Keratinocyte (primary cell): ENCODE measurements around the gene MGAT4A. TPM values are rescaled to one million over a fixed set of nuclear protein-coding genes. Genes with fewer than 3 reads are reported as not detected.

Experiments
- DNase-seq: peaks from one replicate; pipeline ENCODE4 v3.0.0-alpha.2; 2011; ENCODE audit warnings: low read depth, missing footprints, low spot score
- FAIRE-seq: peaks from 2 replicates; lab custom pipeline; 2011; peaks lifted over from hg19 to GRCh38; lab: Jason Lieb, UNC
- H2AFZ ChIP-seq: 2 replicates; pipeline ENCODE4 v1.6.0; 2012; ENCODE audit warnings: low read length, control low read depth, inconsistent platforms; ENCODE audit not compliant: control insufficient read depth
- H3K27ac ChIP-seq: 2 replicates; pipeline ENCODE4 v1.5.1; 2011; ENCODE audit warnings: low read length; ENCODE audit not compliant: control insufficient read depth, insufficient read depth
- H3K27me3 ChIP-seq: 3 replicates; pipeline ENCODE4 v1.6.0; 2011; ENCODE audit warnings: low read length; ENCODE audit not compliant: control insufficient read depth, insufficient read depth; ENCODE audit errors: extremely low read depth
- H3K36me3 ChIP-seq, 2 experiments: 2 replicates in 1 of 2; 3 replicates in 1 of 2; pipeline ENCODE4 v1.5.1; 2011; ENCODE audit warnings: low read length in 2 of 2, mild to moderate bottlenecking in 1 of 2; ENCODE audit not compliant: control insufficient read depth in 2 of 2, insufficient read depth in 2 of 2; ENCODE audit errors: extremely low read depth in 1 of 2
- H3K4me1 ChIP-seq: 3 replicates; pipeline ENCODE4 v1.5.1; 2011; ENCODE audit warnings: low read length; ENCODE audit not compliant: control insufficient read depth, insufficient read depth; ENCODE audit errors: extremely low read depth
- H3K4me2 ChIP-seq: 3 replicates; pipeline ENCODE4 v1.6.0; 2011; ENCODE audit warnings: low read depth, low read length; ENCODE audit not compliant: control insufficient read depth, insufficient read depth; ENCODE audit errors: extremely low read depth
- H3K4me3 ChIP-seq, 3 experiments: fragments of 200-600 bp in 1 of 3; sonication (generic) in 1 of 3; 2 replicates in 2 of 3; 3 replicates in 1 of 3; pipeline ENCODE4 v1.5.1; 2011 to 2016; ENCODE audit warnings: low read length in 3 of 3, mild to moderate bottlenecking in 3 of 3, control low read depth in 2 of 3, inconsistent platforms in 1 of 3, low read depth in 1 of 3, mixed read lengths in 1 of 3, mixed run types in 1 of 3, moderate library complexity in 1 of 3; ENCODE audit not compliant: control insufficient read depth in 2 of 3, insufficient read depth in 2 of 3; ENCODE audit errors: extremely low read depth in 1 of 3
- H3K79me2 ChIP-seq: 2 replicates; pipeline ENCODE4 v1.6.0; 2012; ENCODE audit warnings: low read length; ENCODE audit not compliant: control insufficient read depth, insufficient read depth
- H3K9ac ChIP-seq: 3 replicates; pipeline ENCODE4 v1.6.0; 2011; ENCODE audit warnings: low read length; ENCODE audit not compliant: control insufficient read depth, insufficient read depth; ENCODE audit errors: extremely low read depth
- H3K9me1 ChIP-seq: 3 replicates; pipeline ENCODE4 v1.6.0; 2011; ENCODE audit warnings: low read length; ENCODE audit not compliant: control insufficient read depth, insufficient read depth; ENCODE audit errors: extremely low read depth
- H3K9me3 ChIP-seq: 2 replicates; pipeline ENCODE4 v1.5.1; 2012; ENCODE audit warnings: low read depth, low read length; ENCODE audit not compliant: control insufficient read depth
- H4K20me1 ChIP-seq: 3 replicates; pipeline ENCODE4 v1.6.0; 2011; ENCODE audit warnings: low read length; ENCODE audit not compliant: control insufficient read depth, insufficient read depth; ENCODE audit errors: extremely low read depth
- CTCF ChIP-seq, 3 experiments: IDR thresholded peaks in 1 of 3; conservative IDR thresholded peaks in 1 of 3; optimal IDR thresholded peaks in 1 of 3; 2 replicates in 2 of 3; 3 replicates in 1 of 3; pipeline versions ENCODE3 to v1.5.1; 2011; ENCODE audit warnings: low read length in 3 of 3, mild to moderate bottlenecking in 3 of 3, moderate library complexity in 2 of 3, control low read depth in 1 of 3, inconsistent platforms in 1 of 3; ENCODE audit not compliant: insufficient read depth in 2 of 3; ENCODE audit errors: extremely low read depth in 1 of 3
- EZH2 ChIP-seq: IDR thresholded peaks from one replicate; pipeline ENCODE4 v1.6.1; 2012; ENCODE audit warnings: inconsistent platforms, mild to moderate bottlenecking, low read length, moderate library complexity
- dilution Hi-C: fragments of 300-500 bp; cut with MboI; formaldehyde crosslinking; loops from one replicate; pipeline ENCODE4 v1.7.0; 2020; ENCODE audit warnings: low sequenced_read_pairs; ENCODE audit not compliant: extremely low pct_ligation_motif_present
- polyA plus RNA-seq, 5 experiments: library from polyadenylated mRNA; depleted of rRNA in 3 of 5; stranded (reverse) in 3 of 5; stranded (forward) in 1 of 5; unstranded in 1 of 5; fragments of >200 nt; gene quantifications; 1 replicate in 1 of 5; 2 replicates in 3 of 5; 3 replicates in 1 of 5; pipeline versions ENCODE4 v1.2.1 to v1.2.3, GENCODE V29; 2011 to 2012; ENCODE audit warnings: missing spikeins in 2 of 5, low read depth in 1 of 5, low replicate concordance in 1 of 5

MGAT4A gene
- polyA plus RNA-seq, 1 donor (not counting 4 experiments of a cell fraction or from before 2014, with no cell fraction given): 0.81 TPM

DNA sequence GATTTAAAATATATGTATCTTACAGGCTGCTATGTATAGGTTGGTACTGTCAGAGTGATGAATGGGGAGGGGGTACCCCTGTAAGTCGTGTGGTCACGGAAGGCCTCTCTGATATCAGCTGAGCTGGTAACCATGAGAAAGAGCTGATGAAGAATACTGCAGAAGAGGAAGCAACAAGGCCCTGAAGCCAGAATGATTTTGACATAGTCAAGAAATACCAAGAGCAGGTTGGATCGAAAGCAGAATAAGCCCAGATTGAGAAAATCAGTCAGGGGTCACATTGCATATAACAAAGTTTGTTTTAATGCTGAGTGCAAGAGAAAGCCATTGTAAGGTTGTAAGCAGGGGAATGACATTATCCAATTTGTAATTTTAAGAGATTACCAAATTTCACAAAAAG, 65.3 kb downstream of the MGAT4A start:
- H3K4me3 ChIP-seq: no peak overlapping the region
- H3K27ac ChIP-seq: no peak overlapping the region
- H3K4me1 ChIP-seq: peaks cover 7% of the 10 kb centered on the region
- TF ChIP-seq CTCF (optimal IDR thresholded peaks at IDR 0.05 in 1 of 3, IDR thresholded peaks at IDR 0.05 in 1 of 3, conservative IDR thresholded peaks at IDR 0.05 in 1 of 3; ENCODE audit: extremely low read depth in 1 of 3, insufficient read depth in 2 of 3, low read length in 3 of 3) (no peak), EZH2 (no peak)
- no peaks in the 10 kb centered on the region for H3K9me3 ChIP-seq
- no peaks in the 10 kb centered on the region for H3K36me3 ChIP-seq
- no peak overlapping the region for H3K9ac ChIP-seq
- no peaks in the 10 kb centered on the region for H3K9me1 ChIP-seq
- FAIRE-seq: no peak
- no peaks in the 10 kb centered on the region for H4K20me1 ChIP-seq
- no peaks in the 10 kb centered on the region for H3K79me2 ChIP-seq
- H3K27me3 ChIP-seq: no peaks in the 10 kb centered on the region
- H2AFZ ChIP-seq: no peak overlapping the region
- dilution Hi-C loops: no loop called here
- H3K4me2 ChIP-seq: no peak overlapping the region
- DNase-seq: no peak

DNA sequence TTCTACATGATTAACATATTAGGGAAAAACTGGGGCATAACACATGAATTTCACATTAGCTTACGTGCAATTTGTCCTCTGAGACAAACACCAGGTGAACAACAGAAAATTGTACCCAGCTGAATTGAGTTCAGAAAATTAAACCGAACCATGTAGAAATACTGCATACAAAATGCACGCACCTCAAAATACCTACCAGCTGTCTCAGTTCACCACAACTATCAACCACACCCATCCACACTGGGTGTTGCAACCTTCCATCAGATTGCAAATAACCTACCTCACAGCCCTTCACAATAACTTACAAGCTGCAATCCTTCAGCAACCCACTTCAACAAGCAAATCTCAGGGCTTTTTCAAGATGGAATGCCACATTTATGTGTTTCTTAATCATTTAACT, 66.6 kb downstream of the MGAT4A start:
- TF ChIP-seq EZH2 (no peak), CTCF (optimal IDR thresholded peaks at IDR 0.05 in 1 of 3, IDR thresholded peaks at IDR 0.05 in 1 of 3, conservative IDR thresholded peaks at IDR 0.05 in 1 of 3; ENCODE audit: extremely low read depth in 1 of 3, insufficient read depth in 2 of 3, low read length in 3 of 3) (no peak)
- Histone ChIP-seq H3K9me1 (no peaks in the 10 kb centered on the region), H3K36me3 (no peaks in the 10 kb centered on the region), H3K4me2 (peak overlapping the region; percentile 63), H3K27me3 (no peaks in the 10 kb centered on the region), H3K79me2 (no peaks in the 10 kb centered on the region), H3K27ac (peak overlapping the region; percentile 56), H4K20me1 (no peaks in the 10 kb centered on the region), H3K4me1 (peaks cover 7% of the 10 kb centered on the region), H3K4me3 (no peak overlapping the region), H3K9me3 (no peaks in the 10 kb centered on the region), H2AFZ (no peak overlapping the region), H3K9ac (no peak overlapping the region)
- DNase-seq: peak; percentile 23
- dilution Hi-C loops: no loop called here
- FAIRE-seq: peak; percentile 75
